Measurements from ENCODE around the gene PLXNA4. TPM values are rescaled to one million over a fixed set of nuclear protein-coding genes. Genes with fewer than 3 reads are reported as not detected.

Gene PLXNA4
- total and polyA plus RNA-seq, 10 donors: 0.15 to 14.7 (median 8.7) TPM

DNA sequence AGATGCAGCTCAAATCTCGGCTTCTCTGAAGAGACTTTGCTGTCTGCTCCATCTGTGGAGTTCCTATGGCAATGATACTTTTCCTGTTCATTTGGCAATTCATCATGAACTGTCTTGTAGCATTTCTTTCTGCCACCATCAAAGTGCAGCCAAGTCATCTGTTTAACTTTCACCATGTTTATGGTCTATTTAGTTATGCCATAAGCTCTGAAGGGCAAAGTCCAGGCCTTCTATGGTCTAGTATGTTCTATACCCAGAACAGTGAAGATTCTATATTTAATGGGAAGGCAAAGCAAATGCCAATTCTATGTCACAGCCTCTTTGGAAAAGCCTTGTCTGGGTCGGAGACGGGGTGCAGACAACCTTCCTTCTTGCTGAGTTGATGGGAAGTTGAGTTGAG lies 472.6 kb downstream of the PLXNA4 start:
- TF ChIP-seq POLR2A (IDR thresholded peaks at IDR 0.05) (no peak), POLR2AphosphoS5 (IDR thresholded peaks at IDR 0.05) (no peak)
- TF ChIP-seq, protein P1, sequence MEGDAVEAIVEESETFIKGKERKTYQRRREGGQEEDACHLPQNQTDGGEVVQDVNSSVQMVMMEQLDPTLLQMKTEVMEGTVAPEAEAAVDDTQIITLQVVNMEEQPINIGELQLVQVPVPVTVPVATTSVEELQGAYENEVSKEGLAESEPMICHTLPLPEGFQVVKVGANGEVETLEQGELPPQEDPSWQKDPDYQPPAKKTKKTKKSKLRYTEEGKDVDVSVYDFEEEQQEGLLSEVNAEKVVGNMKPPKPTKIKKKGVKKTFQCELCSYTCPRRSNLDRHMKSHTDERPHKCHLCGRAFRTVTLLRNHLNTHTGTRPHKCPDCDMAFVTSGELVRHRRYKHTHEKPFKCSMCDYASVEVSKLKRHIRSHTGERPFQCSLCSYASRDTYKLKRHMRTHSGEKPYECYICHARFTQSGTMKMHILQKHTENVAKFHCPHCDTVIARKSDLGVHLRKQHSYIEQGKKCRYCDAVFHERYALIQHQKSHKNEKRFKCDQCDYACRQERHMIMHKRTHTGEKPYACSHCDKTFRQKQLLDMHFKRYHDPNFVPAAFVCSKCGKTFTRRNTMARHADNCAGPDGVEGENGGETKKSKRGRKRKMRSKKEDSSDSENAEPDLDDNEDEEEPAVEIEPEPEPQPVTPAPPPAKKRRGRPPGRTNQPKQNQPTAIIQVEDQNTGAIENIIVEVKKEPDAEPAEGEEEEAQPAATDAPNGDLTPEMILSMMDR (IDR thresholded peaks at IDR 0.05 in 8 of 11, conservative IDR thresholded peaks at IDR 0.05 in 3 of 11): no peak
- intact Hi-C loops (cut with DNase I; ENCODE audit: low total_unique reads): no loop called here
- Histone ChIP-seq H3K36me3 (no peaks in the 10 kb centered on the region), H3K9me3 (no peaks in the 10 kb centered on the region), H3K4me1 (no peaks in the 10 kb centered on the region), H3K27ac (no peak overlapping the region), H3K4me3 (no peak overlapping the region), H3K27me3 (replicated peaks in 1 of 7) (peaks cover 0 to 4% (median 0%) of the 10 kb centered on the region in 7 donors)
- no peak for DNase-seq
- WGBS, 5 donors: 52 to 94% (median 80%) methylated on average over 3 of the region's 3 CpGs

DNA sequence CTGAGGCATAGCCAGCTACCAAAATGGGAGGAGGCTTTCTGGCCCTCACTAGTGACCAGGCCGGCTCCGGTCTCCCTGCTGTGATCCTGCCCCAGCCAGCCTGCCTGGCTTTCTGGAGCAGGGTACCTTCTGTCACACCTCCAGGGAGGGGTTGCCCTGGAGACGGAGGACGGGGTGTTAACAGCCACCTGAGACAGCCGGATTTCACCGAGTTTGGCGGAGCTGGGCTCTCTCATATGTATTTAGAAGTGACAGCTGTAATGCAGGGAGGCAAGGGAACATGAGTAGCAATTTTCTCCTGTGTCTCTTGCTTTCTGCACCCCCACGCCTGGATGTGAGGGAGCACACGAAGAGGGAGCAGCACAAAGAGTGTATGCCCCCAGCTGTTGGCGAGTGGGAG lies 473.3 kb downstream of the PLXNA4 start:
- 70 to 84% (median 76%) methylated on average over 9 to 10 of the region's 10 CpGs for WGBS, 5 donors
- H3K4me1 ChIP-seq: no peaks in the 10 kb centered on the region
- H3K27ac ChIP-seq: no peak overlapping the region
- intact Hi-C loops (cut with DNase I; ENCODE audit: low total_unique reads): no loop called here
- H3K9me3 ChIP-seq: no peaks in the 10 kb centered on the region
- H3K4me3 ChIP-seq: no peak overlapping the region
- no peak for DNase-seq
- TF ChIP-seq, protein P1 (IDR thresholded peaks at IDR 0.05 in 8 of 11, conservative IDR thresholded peaks at IDR 0.05 in 3 of 11): no peak
- TF ChIP-seq POLR2AphosphoS5 (IDR thresholded peaks at IDR 0.05) (no peak), POLR2A (IDR thresholded peaks at IDR 0.05) (no peak)
- no peaks in the 10 kb centered on the region for H3K36me3 ChIP-seq
- H3K27me3 ChIP-seq (replicated peaks in 1 of 7): no peaks in the 10 kb centered on the region

DNA sequence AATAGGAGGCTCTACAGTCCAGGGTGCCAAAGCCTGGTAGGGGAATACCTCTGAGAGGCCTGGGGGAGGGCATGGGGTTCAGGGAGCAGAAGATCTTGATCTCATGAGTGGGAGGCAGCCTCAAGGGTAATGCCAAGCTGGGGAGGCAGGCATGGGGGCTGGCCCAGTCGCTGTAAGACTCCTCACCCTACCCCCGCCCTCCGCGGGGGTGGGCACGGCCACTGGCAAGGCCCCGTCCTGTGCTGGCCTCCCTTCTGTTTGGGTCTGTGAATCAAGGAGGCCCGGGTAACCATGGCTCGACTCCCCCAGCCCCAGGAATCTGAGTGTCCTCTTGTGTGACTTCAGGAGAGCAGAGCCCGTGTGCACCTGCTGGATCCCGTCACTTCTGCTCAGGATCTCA lies 473.9 kb downstream of the PLXNA4 start:
- Histone ChIP-seq H3K4me1 (no peaks in the 10 kb centered on the region), H3K27me3 (replicated peaks in 1 of 7) (no peaks in the 10 kb centered on the region), H3K9me3 (no peaks in the 10 kb centered on the region), H3K4me3 (no peak overlapping the region), H3K27ac (no peak overlapping the region), H3K36me3 (no peaks in the 10 kb centered on the region)
- TF ChIP-seq POLR2A (IDR thresholded peaks at IDR 0.05) (no peak), POLR2AphosphoS5 (IDR thresholded peaks at IDR 0.05) (no peak)
- TF ChIP-seq, protein P1 (IDR thresholded peaks at IDR 0.05 in 8 of 11, conservative IDR thresholded peaks at IDR 0.05 in 3 of 11): no peak
- intact Hi-C loops (cut with DNase I; ENCODE audit: low total_unique reads): no loop called here
- 81 to 94% (median 92%) methylated on average over 5 to 10 of the region's 10 CpGs for WGBS, 5 donors
- no peak for DNase-seq

DNA sequence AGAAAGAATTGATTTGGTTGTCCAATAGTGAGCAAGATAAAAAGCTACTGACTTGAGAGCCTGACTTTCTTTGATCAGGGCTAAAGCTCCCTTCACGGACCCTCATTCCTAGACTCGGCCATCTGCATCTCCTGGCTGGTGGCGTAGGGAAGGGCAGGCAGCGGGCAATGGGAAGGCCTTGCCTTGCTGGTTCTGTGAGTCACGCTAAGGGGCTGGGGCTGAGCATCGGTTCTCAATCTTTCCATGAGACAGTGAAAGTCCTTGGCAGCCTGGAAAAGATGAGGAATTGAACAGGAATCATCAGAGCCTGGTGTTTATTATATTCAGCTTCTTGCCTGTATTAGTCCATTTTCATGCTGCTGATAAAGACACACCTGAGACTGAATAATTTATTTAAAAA lies 475.3 kb downstream of the PLXNA4 start:
- intact Hi-C loops (cut with DNase I; ENCODE audit: low total_unique reads): no loop called here
- Histone ChIP-seq H3K27ac (no peak overlapping the region), H3K9me3 (no peaks in the 10 kb centered on the region), H3K27me3 (replicated peaks in 1 of 7) (no peaks in the 10 kb centered on the region), H3K4me1 (no peaks in the 10 kb centered on the region), H3K36me3 (no peaks in the 10 kb centered on the region), H3K4me3 (no peak overlapping the region)
- TF ChIP-seq POLR2AphosphoS5 (IDR thresholded peaks at IDR 0.05) (no peak), POLR2A (IDR thresholded peaks at IDR 0.05) (no peak)
- TF ChIP-seq, protein P1 (IDR thresholded peaks at IDR 0.05 in 8 of 11, conservative IDR thresholded peaks at IDR 0.05 in 3 of 11): no peak
- DNase-seq: no peak
- WGBS, 5 donors: 81 to 95% (median 94%) methylated on average over 6 of the region's 6 CpGs
